SK-N-MC (cell line): Measurements from ENCODE around the gene ELFN2.

Source experiments
- EZH2 ChIP-seq: fragments of 200-600 bp; sonication (generic); IDR thresholded peaks from one replicate; pipeline ENCODE4 v1.6.1; 2017; ENCODE audit warnings: antibody characterized with exemption
- POLR2AphosphoS5 ChIP-seq: IDR thresholded peaks from 2 replicates; pipeline ENCODE4 v1.6.1; 2012; ENCODE audit warnings: mild to moderate bottlenecking, low read depth, low read length, borderline replicate concordance

- no peak for TF ChIP-seq POLR2AphosphoS5
- no peak for TF ChIP-seq EZH2
Measured at GRCh38 chr22:37423283-37423682, 4.0 kb downstream of the ELFN2 start.
